GM12892 (cell line): ENCODE data around the gene SEH1L.

Experiments used
- POLR2A ChIP-seq: IDR thresholded peaks from 2 replicates; pipeline ENCODE4 v1.6.1; 2011; ENCODE audit warnings: low read depth, low read length, control low read depth
- TAF1 ChIP-seq: IDR thresholded peaks from 2 replicates; pipeline ENCODE4 v1.6.1; 2011; ENCODE audit warnings: low read depth, mild to moderate bottlenecking, control low read depth, low read length, borderline replicate concordance

GRCh38 chr18:12946549-12947284 lies 1.1 kb upstream of the SEH1L start:
- TF ChIP-seq POLR2A (no peak), TAF1 (no peak)
